Uterus (tissue), 2 donors: ENCODE results near the gene SARDH.

ENCODE experiments used
- POLR2A ChIP-seq, 2 donors: fragments of 450-650 bp; IDR thresholded peaks; one replicate each; pipeline ENCODE4 v1.6.1; 2016; ENCODE audit warnings: antibody characterized with exemption in 2 of 2, mild to moderate bottlenecking in 1 of 2, moderate library complexity in 1 of 2
- TF ChIP-seq, protein P1 (sequence below), 4 experiments: fragments of 200-600 bp in 2 of 4; fragments of 450-650 bp in 2 of 4; sonication (generic) in 2 of 4; IDR thresholded peaks; one replicate each; pipeline ENCODE4 v1.5.1; 2016 to 2019; ENCODE audit warnings: antibody characterized with exemption in 4 of 4, mild to moderate bottlenecking in 2 of 4, moderate library complexity in 1 of 4

- no peak for TF ChIP-seq POLR2A (IDR thresholded peaks at IDR 0.05)
- TF ChIP-seq, protein P1, sequence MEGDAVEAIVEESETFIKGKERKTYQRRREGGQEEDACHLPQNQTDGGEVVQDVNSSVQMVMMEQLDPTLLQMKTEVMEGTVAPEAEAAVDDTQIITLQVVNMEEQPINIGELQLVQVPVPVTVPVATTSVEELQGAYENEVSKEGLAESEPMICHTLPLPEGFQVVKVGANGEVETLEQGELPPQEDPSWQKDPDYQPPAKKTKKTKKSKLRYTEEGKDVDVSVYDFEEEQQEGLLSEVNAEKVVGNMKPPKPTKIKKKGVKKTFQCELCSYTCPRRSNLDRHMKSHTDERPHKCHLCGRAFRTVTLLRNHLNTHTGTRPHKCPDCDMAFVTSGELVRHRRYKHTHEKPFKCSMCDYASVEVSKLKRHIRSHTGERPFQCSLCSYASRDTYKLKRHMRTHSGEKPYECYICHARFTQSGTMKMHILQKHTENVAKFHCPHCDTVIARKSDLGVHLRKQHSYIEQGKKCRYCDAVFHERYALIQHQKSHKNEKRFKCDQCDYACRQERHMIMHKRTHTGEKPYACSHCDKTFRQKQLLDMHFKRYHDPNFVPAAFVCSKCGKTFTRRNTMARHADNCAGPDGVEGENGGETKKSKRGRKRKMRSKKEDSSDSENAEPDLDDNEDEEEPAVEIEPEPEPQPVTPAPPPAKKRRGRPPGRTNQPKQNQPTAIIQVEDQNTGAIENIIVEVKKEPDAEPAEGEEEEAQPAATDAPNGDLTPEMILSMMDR (IDR thresholded peaks at IDR 0.05): no peak
Observed at GRCh38 chr9:133733796-133734533, 4.2 kb downstream of the SARDH start.
